ENCODE measurements around the gene CENPK.

GRCh38 chr5:65556181-65556580 is 6.8 kb downstream of the CENPK start:
- TF ChIP-seq POLR2A (IDR thresholded peaks at IDR 0.05; ENCODE audit: low read depth, low read length) = no peak
- no peak for TF ChIP-seq TAF1 (IDR thresholded peaks at IDR 0.05; ENCODE audit: borderline replicate concordance, low read depth, low read length)
